MG63 (cell line): Measurements from ENCODE around the gene SPANXB1. TPM values are rescaled to one million over a fixed set of nuclear protein-coding genes. Genes with fewer than 3 reads are reported as not detected.
"Not testable (repeated sequence)": the region's sequence is repeated elsewhere in the genome, so short reads cannot be mapped to it uniquely, and the experiment has no call there.

Experiments used
- DNase-seq: peaks from one replicate; pipeline ENCODE4 v3.0.0-alpha.2; 2020
- H3K27me3 ChIP-seq: fragments of 250-450 bp; sonication (Bioruptor Pico); 2 replicates; pipeline ENCODE4 v1.5.1; 2020; ENCODE audit warnings: mild to moderate bottlenecking, moderate library complexity
- H3K36me3 ChIP-seq: fragments of 250-450 bp; sonication (Bioruptor Pico); 2 replicates; pipeline ENCODE4 v1.5.1; 2020; ENCODE audit warnings: mild to moderate bottlenecking, moderate library complexity
- H3K4me3 ChIP-seq: fragments of 250-450 bp; sonication (Bioruptor Pico); 2 replicates; pipeline ENCODE4 v1.5.1; 2020; ENCODE audit warnings: mild to moderate bottlenecking, moderate library complexity
- H3K9me3 ChIP-seq: fragments of 250-450 bp; sonication (Bioruptor Pico); 2 replicates; pipeline ENCODE4 v1.5.1; 2020; ENCODE audit warnings: mild to moderate bottlenecking, moderate library complexity
- total RNA-seq: library from RNA; depleted of rRNA; stranded (reverse); fragments of >200 nt; shearing (Covaris generic); gene quantifications from 2 replicates; pipeline ENCODE4 v1.2.3, GENCODE V29; 2014; ENCODE audit warnings: low replicate concordance; rRNA removed

The SPANXB1 gene
- not detected in 2 replicates for total RNA-seq

GRCh38 chrX:141002568-141002967, at the start of gene SPANXB1:
Gene SPANXB1 (plus strand): TSS chrX:141002594. CDS start chrX:141002694, 100 bp downstream.
- H3K36me3 ChIP-seq, H3K4me3 ChIP-seq, DNase-seq, H3K9me3 ChIP-seq, H3K27me3 ChIP-seq: not testable (repeated sequence)

- Histone ChIP-seq H3K9me3 (no peaks in the 10 kb centered on the region), H3K27me3 (no peaks in the 10 kb centered on the region), H3K4me3 (no peak overlapping the region), H3K36me3 (no peaks in the 10 kb centered on the region)
- DNase-seq = no peak
These were observed 35.4 kb upstream of the SPANXB1 start for GRCh38 chrX:140967036-140967435.

GRCh38 chrX:140971099-140971795, 31.1 kb upstream of the SPANXB1 start:
- DNase-seq = no peak
- Histone ChIP-seq H3K9me3 (no peaks in the 10 kb centered on the region), H3K4me3 (no peak overlapping the region), H3K36me3 (no peaks in the 10 kb centered on the region), H3K27me3 (no peaks in the 10 kb centered on the region)

- Histone ChIP-seq H3K9me3 (no peaks in the 10 kb centered on the region), H3K27me3 (no peaks in the 10 kb centered on the region), H3K4me3 (no peak overlapping the region), H3K36me3 (no peaks in the 10 kb centered on the region)
- no peak for DNase-seq
These were observed 26.9 kb upstream of the SPANXB1 start for GRCh38 chrX:140975472-140975871.

GRCh38 chrX:140980271-140980670, 22.1 kb upstream of the SPANXB1 start:
- H3K4me3 ChIP-seq = no peak overlapping the region
- H3K9me3 ChIP-seq = no peaks in the 10 kb centered on the region
- DNase-seq = no peak
- no peaks in the 10 kb centered on the region for H3K27me3 ChIP-seq
- H3K36me3 ChIP-seq = no peaks in the 10 kb centered on the region

- H3K27me3 ChIP-seq = no peaks in the 10 kb centered on the region
- DNase-seq = no peak
- no peaks in the 10 kb centered on the region for H3K9me3 ChIP-seq
- H3K4me3 ChIP-seq = no peak overlapping the region
- H3K36me3 ChIP-seq = no peaks in the 10 kb centered on the region
These were observed 18.7 kb upstream of the SPANXB1 start for GRCh38 chrX:140983730-140984129.

GRCh38 chrX:141005243-141005642, 2.8 kb downstream of the SPANXB1 start:
- not testable (repeated sequence) for H3K27me3 ChIP-seq, H3K4me3 ChIP-seq, H3K36me3 ChIP-seq, DNase-seq, H3K9me3 ChIP-seq

GRCh38 chrX:141044246-141044645, 41.9 kb downstream of the SPANXB1 start:
- not testable (repeated sequence) for H3K27me3 ChIP-seq, H3K36me3 ChIP-seq, H3K9me3 ChIP-seq, DNase-seq, H3K4me3 ChIP-seq

GRCh38 chrX:141049878-141050277, 47.5 kb downstream of the SPANXB1 start:
- not testable (repeated sequence) for H3K9me3 ChIP-seq, H3K36me3 ChIP-seq, H3K27me3 ChIP-seq, H3K4me3 ChIP-seq, DNase-seq

- H3K4me3 ChIP-seq, H3K36me3 ChIP-seq, H3K9me3 ChIP-seq, H3K27me3 ChIP-seq, DNase-seq: not testable (repeated sequence)
These were observed 49.7 kb downstream of the SPANXB1 start for GRCh38 chrX:141052098-141052497.

Other genes with a start within 250 kb of the SPANXB1 start
- gene LDOC1, start 174.5 kb downstream of the SPANXB1 start, total RNA-seq = 0.44 and 2.6 TPM in 2 replicates
- gene SPANXC, start 239.9 kb downstream of the SPANXB1 start, total RNA-seq = not detected in 2 replicates